ENCODE results near the gene GBF1. TPM values are rescaled to one million over a fixed set of nuclear protein-coding genes. Genes with fewer than 3 reads are reported as not detected.

Gene GBF1
- polyA plus RNA-seq, 2 donors = 11.4 to 11.7 TPM

DNA sequence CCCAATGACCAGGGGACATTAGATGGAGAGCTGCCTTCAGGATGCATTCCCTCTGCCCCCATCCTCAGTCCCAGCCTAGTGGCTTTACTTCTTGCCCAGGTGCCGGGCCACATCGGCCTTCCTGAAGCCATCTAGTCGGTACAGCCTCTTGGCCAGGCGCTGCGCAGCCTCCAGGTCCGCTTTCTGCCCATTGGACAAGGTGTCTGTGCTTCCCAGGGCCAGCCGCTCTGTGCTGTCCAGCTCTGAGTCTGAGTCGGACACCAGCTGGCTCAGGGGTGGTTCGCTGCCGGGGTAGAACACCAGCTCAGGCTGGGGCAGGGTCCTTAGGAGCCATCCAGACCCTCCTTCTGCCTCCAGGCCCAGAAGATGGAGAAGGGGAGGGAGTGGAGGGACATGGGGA lies 167.0 kb downstream of the GBF1 start:
- peaks cover 0 to 3% of the 10 kb centered on the region in 2 donors for H3K9me3 ChIP-seq (ENCODE audit: control insufficient read depth in 2 of 2, insufficient read depth in 1 of 2, low read depth in 1 of 2, low read length in 1 of 2)
- H3K36me3 ChIP-seq (ENCODE audit: control insufficient read depth in 2 of 2, insufficient read depth in 2 of 2, low read length in 1 of 2) = no peaks in the 10 kb centered on the region
- H3K4me3 ChIP-seq (ENCODE audit: low read depth in 1 of 2, low read length in 2 of 2) = no peak overlapping the region
- 86 to 88% methylated on average over 10 of the region's 10 CpGs for WGBS, 2 donors
- H3K27me3 ChIP-seq (ENCODE audit: control insufficient read depth in 1 of 2, insufficient read depth in 2 of 2, low read length in 2 of 2) = peaks cover 0 to 20% of the 10 kb centered on the region in 2 donors
- H3K27ac ChIP-seq (ENCODE audit: low read depth in 2 of 2, low read length in 1 of 2) = no peak overlapping the region
- peaks cover 7 to 20% of the 10 kb centered on the region in 2 donors for H3K4me1 ChIP-seq (ENCODE audit: control insufficient read depth in 2 of 2, insufficient read depth in 2 of 2, low read length in 1 of 2)

DNA sequence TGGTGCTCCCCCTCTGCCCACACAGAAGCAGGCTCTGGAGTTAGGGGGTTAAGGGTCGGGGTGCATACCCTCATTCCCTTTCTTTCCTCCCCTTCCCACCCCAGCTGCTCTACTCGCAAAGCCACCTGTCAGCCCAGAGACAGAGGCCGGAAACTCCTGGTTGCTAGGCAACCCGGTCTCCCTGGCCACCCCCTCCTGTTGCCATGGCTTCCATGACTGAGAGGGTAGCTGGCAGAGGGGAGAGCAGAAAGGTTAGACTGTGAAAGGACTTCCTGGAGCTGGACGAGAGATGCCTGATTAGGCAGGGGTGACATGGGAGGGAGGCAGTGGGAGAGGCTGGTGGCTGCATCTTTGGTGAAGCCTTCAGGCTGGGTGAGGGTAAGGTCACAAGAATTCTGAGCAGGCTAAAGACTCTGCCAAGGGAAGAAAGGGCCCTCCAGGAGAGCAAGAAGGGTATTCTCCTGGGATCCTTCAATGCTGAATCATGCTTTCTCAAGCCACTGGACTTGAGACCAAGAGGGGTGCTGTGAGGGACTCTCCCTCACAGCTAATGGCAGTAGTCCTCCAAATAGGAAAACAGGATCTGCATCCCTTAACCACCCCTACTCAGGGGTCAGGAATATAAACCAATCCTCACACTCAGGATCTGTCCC lies 167.8 kb downstream of the GBF1 start:
- WGBS, 2 donors = 5 to 18% methylated on average over 5 of the region's 5 CpGs
- Histone ChIP-seq H3K4me1 (ENCODE audit: control insufficient read depth in 2 of 2, insufficient read depth in 2 of 2, low read length in 1 of 2) (peaks cover 7 to 20% of the 10 kb centered on the region in 2 donors), H3K36me3 (ENCODE audit: control insufficient read depth in 2 of 2, insufficient read depth in 2 of 2, low read length in 1 of 2) (no peaks in the 10 kb centered on the region), H3K9me3 (ENCODE audit: control insufficient read depth in 2 of 2, insufficient read depth in 1 of 2, low read depth in 1 of 2, low read length in 1 of 2) (peaks cover 0 to 3% of the 10 kb centered on the region in 2 donors), H3K27me3 (ENCODE audit: control insufficient read depth in 1 of 2, insufficient read depth in 2 of 2, low read length in 2 of 2) (peaks cover 0 to 18% of the 10 kb centered on the region in 2 donors), H3K4me3 (ENCODE audit: low read depth in 1 of 2, low read length in 2 of 2) (no peak overlapping the region), H3K27ac (ENCODE audit: low read depth in 2 of 2, low read length in 1 of 2) (no peak overlapping the region)

DNA sequence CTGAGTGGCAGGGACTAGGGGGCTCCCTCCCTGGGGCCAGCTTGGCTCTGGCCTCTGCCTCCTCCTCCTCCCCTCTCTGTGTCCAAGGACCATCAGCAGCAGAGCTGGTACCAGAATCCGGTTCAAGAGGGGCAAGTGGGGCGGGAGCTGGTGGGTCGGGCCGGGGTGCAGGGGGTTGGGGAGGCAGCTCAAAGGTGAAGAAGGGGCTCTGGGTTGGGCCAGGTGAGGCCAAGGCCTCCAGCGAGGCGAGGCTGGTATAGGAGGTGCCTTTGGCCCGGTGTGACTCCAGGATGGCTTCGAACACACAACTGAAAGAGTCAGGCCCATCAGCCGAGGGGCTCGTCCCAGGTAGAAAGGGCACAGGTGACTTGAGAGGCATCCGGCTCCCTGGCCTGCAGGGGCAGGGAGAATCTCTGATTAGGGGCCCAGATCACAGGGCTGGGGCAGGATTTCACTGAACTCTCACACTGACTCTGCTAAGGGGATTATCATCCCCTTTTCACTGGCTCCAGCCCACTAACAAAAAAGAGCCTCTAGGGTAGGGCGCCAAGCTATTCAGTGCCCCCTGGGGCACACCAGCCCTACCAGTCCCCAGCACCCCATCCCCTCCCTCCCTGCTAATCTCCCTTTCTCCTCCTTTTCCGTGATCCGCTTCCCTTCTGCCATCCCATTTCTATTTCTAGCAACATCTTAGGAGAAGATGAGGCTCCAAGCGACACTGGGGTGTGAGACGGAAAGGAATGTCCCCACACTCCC lies 168.7 kb downstream of the GBF1 start:
- 78 to 79% methylated on average over 16 of the region's 16 CpGs for WGBS, 2 donors
- Histone ChIP-seq H3K4me3 (ENCODE audit: low read depth in 1 of 2, low read length in 2 of 2) (no peak overlapping the region), H3K27me3 (ENCODE audit: control insufficient read depth in 1 of 2, insufficient read depth in 2 of 2, low read length in 2 of 2) (peaks cover 0 to 17% of the 10 kb centered on the region in 2 donors), H3K4me1 (ENCODE audit: control insufficient read depth in 2 of 2, insufficient read depth in 2 of 2, low read length in 1 of 2) (peaks cover 6 to 20% of the 10 kb centered on the region in 2 donors), H3K27ac (ENCODE audit: low read depth in 2 of 2, low read length in 1 of 2) (no peak overlapping the region), H3K9me3 (ENCODE audit: control insufficient read depth in 2 of 2, insufficient read depth in 1 of 2, low read depth in 1 of 2, low read length in 1 of 2) (peaks cover 0 to 6% of the 10 kb centered on the region in 2 donors), H3K36me3 (ENCODE audit: control insufficient read depth in 2 of 2, insufficient read depth in 2 of 2, low read length in 1 of 2) (no peaks in the 10 kb centered on the region)

DNA sequence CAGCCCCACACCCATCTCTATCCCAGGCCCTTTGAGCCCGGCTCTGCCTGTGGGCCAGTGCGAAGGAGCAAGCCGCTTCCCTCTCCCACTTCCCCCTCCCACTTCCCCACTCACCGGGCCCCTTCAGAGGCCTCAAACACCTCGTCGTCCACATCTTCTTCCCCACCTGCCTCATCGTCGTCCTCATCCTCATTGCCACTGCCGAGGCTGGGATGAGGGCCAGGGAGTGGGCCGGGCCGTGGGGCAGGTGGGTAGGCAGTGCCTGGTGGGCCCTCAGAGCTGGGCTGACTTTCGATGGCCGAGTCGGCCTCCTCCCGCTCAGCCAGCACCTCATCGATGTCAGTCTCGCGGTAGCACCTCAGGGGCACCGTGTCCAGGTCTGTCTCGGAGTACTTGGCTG lies 169.4 kb downstream of the GBF1 start:
- WGBS, 2 donors = 44 to 46% methylated on average over 20 of the region's 20 CpGs
- Histone ChIP-seq H3K27me3 (ENCODE audit: control insufficient read depth in 1 of 2, insufficient read depth in 2 of 2, low read length in 2 of 2) (peaks cover 0 to 11% of the 10 kb centered on the region in 2 donors), H3K27ac (ENCODE audit: low read depth in 2 of 2, low read length in 1 of 2) (no peak overlapping the region), H3K36me3 (ENCODE audit: control insufficient read depth in 2 of 2, insufficient read depth in 2 of 2, low read length in 1 of 2) (no peaks in the 10 kb centered on the region), H3K4me3 (ENCODE audit: low read depth in 1 of 2, low read length in 2 of 2) (no peak overlapping the region), H3K4me1 (ENCODE audit: control insufficient read depth in 2 of 2, insufficient read depth in 2 of 2, low read length in 1 of 2) (peaks cover 10 to 23% of the 10 kb centered on the region in 2 donors), H3K9me3 (ENCODE audit: control insufficient read depth in 2 of 2, insufficient read depth in 1 of 2, low read depth in 1 of 2, low read length in 1 of 2) (peaks cover 0 to 8% of the 10 kb centered on the region in 2 donors)

DNA sequence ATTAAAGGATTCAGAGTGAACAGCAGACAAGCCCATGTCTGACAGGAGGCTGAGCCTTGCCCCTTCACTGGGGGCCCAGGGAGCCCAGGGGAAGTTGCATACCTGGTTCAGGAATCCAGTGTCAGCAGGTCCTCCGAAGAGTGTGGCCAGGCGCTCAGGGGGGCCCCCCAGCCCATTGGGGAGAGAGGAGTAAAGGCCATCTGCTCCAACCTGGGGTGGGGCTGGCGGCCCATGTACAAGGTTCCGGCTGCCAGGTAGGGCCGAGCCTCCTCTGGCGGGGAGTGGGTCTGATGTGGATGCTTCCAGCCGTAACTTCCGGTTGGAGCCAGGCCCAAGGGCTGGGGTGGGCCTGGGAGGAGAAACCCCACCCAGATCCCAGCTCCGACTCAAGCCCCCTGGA lies 171.0 kb downstream of the GBF1 start:
- Histone ChIP-seq H3K4me1 (ENCODE audit: control insufficient read depth in 2 of 2, insufficient read depth in 2 of 2, low read length in 1 of 2) (peaks cover 14 to 15% of the 10 kb centered on the region in 2 donors), H3K27me3 (ENCODE audit: control insufficient read depth in 1 of 2, insufficient read depth in 2 of 2, low read length in 2 of 2) (peaks cover 0 to under 1% of the 10 kb centered on the region in 2 donors), H3K36me3 (ENCODE audit: control insufficient read depth in 2 of 2, insufficient read depth in 2 of 2, low read length in 1 of 2) (no peaks in the 10 kb centered on the region), H3K4me3 (ENCODE audit: low read depth in 1 of 2, low read length in 2 of 2) (no peak overlapping the region), H3K27ac (ENCODE audit: low read depth in 2 of 2, low read length in 1 of 2) (no peak overlapping the region), H3K9me3 (ENCODE audit: control insufficient read depth in 2 of 2, insufficient read depth in 1 of 2, low read depth in 1 of 2, low read length in 1 of 2) (peaks cover 0 to 8% of the 10 kb centered on the region in 2 donors)
- 69 to 74% methylated on average over 9 of the region's 9 CpGs for WGBS, 2 donors

DNA sequence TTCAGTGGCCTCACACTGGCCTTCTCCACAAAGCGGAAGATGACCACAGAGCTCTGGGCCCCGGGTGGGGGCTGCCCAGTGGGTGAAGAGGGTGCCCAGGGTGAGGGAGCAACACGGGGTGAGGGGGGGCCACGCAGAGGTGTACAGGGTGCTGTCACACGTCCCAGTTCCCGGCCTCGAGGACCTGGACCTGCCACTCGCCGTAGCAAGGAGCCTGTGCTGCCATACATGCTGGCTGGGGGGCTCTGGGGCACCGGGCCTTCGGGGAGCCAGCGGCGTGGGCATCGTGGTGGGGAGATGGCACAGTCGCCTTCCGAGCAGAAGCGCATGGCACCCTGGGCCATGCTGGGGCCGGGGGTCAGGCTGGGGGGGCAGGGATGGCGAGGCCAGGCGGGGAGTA lies 171.4 kb downstream of the GBF1 start:
- Histone ChIP-seq H3K27ac (ENCODE audit: low read depth in 2 of 2, low read length in 1 of 2) (no peak overlapping the region), H3K9me3 (ENCODE audit: control insufficient read depth in 2 of 2, insufficient read depth in 1 of 2, low read depth in 1 of 2, low read length in 1 of 2) (peaks cover 0 to 8% of the 10 kb centered on the region in 2 donors), H3K4me1 (ENCODE audit: control insufficient read depth in 2 of 2, insufficient read depth in 2 of 2, low read length in 1 of 2) (peaks cover 14 to 15% of the 10 kb centered on the region in 2 donors), H3K4me3 (ENCODE audit: low read depth in 1 of 2, low read length in 2 of 2) (no peak overlapping the region), H3K36me3 (ENCODE audit: control insufficient read depth in 2 of 2, insufficient read depth in 2 of 2, low read length in 1 of 2) (no peaks in the 10 kb centered on the region), H3K27me3 (ENCODE audit: control insufficient read depth in 1 of 2, insufficient read depth in 2 of 2, low read length in 2 of 2) (no peaks in the 10 kb centered on the region)
- WGBS, 2 donors = 80 to 81% methylated on average over 20 of the region's 20 CpGs

DNA sequence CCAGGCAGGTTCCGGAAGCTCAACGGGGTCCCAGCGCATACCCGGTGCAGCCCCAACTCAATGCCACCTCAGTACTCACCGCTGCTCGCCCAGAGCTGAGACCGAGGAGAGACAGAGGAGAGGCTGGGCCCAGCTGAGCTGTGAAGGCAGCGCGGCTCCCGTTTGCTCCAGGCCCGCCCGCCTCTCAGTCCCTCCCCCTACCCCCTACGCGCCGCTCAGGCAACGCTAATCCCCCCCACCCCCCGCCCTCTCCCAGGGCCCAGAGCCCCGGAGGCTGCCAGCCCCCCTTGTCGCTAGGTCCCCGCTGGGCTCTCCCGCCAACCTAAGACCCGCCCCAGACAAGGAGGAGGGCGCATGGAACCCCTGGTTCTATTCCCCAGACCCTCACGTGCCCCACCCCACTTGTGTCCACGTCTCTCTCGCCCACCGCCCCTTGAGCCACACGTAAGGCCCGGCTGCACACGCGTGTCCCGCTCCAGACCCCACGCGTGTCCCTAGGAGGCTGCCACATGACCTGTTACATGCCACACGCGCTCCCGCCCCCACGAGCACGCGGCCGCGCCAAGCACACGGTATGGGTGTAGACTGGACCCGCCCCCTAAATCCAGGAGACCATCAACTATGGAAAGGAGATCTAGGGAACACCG lies 173.4 kb downstream of the GBF1 start, which contains the start of gene PSD:
PSD (minus strand) TSS at position 164 of the 647 bp plus-strand sequence. CDS start 1,747 bp downstream, outside the sequence.
- no peaks in the 10 kb centered on the region for H3K27me3 ChIP-seq (ENCODE audit: control insufficient read depth in 1 of 2, insufficient read depth in 2 of 2, low read length in 2 of 2)
- no peak within 1 kb of the TSS for H3K27ac ChIP-seq (ENCODE audit: low read depth in 2 of 2, low read length in 1 of 2)
- peaks cover 0 to 5% of the 10 kb centered on the region in 2 donors for H3K9me3 ChIP-seq (ENCODE audit: control insufficient read depth in 2 of 2, insufficient read depth in 1 of 2, low read depth in 1 of 2, low read length in 1 of 2)

DNA sequence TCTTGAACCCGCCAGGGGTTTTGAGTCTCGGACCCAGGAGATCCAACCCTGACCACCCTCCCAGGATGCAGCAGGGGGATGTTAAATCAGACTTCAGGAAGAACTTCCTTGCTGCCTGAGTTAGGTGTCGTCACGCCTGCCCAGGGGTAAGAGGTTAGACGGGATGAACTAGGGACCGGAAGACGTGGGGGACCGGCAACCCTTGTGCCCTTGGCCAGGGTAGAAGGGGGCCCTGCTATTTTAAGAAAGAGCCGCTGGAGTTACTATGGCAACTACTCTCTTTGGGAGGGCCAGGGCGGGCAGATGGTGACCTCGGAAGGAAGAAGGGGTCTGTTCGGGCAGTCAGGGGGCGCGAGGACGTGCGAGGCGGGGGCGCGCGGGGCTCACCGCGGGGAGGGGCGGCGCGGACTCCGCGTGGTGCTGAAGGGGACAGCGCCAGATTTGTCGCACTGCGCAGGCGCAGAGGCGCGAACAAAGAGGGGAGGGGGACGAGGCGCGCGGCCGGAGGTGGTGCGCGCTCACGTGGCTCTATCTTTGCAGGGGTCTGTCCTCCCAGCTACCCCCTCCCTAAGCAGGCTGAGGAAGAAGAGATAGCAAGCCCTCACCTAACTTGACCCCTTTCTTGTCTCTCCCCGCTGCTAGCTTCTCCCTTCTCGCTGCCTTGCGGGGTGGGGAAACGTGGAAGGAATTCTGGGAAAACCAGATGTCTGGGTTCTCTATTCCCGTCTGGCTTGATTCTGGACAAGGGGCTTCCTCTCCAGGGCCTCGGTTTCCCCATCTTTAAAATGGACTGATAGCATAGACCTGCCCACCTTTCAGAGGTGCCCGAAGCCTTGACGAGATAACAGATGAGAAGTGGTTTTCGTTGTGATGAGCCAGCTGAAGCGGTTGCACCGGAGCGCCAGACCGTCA lies 174.2 kb downstream of the GBF1 start:
- peaks cover 6 to 8% of the 10 kb centered on the region in 2 donors for H3K36me3 ChIP-seq (ENCODE audit: control insufficient read depth in 2 of 2, insufficient read depth in 2 of 2, low read length in 1 of 2)
- peaks cover 0 to 5% of the 10 kb centered on the region in 2 donors for H3K9me3 ChIP-seq (ENCODE audit: control insufficient read depth in 2 of 2, insufficient read depth in 1 of 2, low read depth in 1 of 2, low read length in 1 of 2)
- WGBS, 2 donors = 1% methylated on average over 45 to 54 of the region's 54 CpGs
- no peak overlapping the region for H3K27ac ChIP-seq (ENCODE audit: low read depth in 2 of 2, low read length in 1 of 2)
- peak overlapping the region; percentile 81 to 86 for H3K4me3 ChIP-seq (ENCODE audit: low read depth in 1 of 2, low read length in 2 of 2)
- H3K4me1 ChIP-seq (ENCODE audit: control insufficient read depth in 2 of 2, insufficient read depth in 2 of 2, low read length in 1 of 2) = peaks cover 18 to 25% of the 10 kb centered on the region in 2 donors
- H3K27me3 ChIP-seq (ENCODE audit: control insufficient read depth in 1 of 2, insufficient read depth in 2 of 2, low read length in 2 of 2) = no peaks in the 10 kb centered on the region

More for the DNA sequence above, 173.4 kb downstream of the GBF1 start, which contains the start of gene PSD:
- H3K4me3 ChIP-seq (ENCODE audit: low read depth in 1 of 2, low read length in 2 of 2) = peak within 1 kb of the TSS; percentile 81 to 86
- 4 to 6% methylated on average over 38 to 45 of the region's 45 CpGs for WGBS, 2 donors
- peaks cover 4 to 5% of the 10 kb centered on the region in 2 donors for H3K36me3 ChIP-seq (ENCODE audit: control insufficient read depth in 2 of 2, insufficient read depth in 2 of 2, low read length in 1 of 2)
- H3K4me1 ChIP-seq (ENCODE audit: control insufficient read depth in 2 of 2, insufficient read depth in 2 of 2, low read length in 1 of 2) = peaks cover 18 to 25% of the 10 kb centered on the region in 2 donors

All from esophagus (tissue), 2 donors.